Heart left ventricle (tissue), 13 donors: ENCODE measurements around the gene STRIP1.
"Not testable (repeated sequence)": the region's sequence is repeated elsewhere in the genome, so short reads cannot be mapped to it uniquely, and the experiment has no call there.

Experiments used
- CTCF ChIP-seq, 12 donors: fragments of 200-600 bp; sonication (generic) in 4 of 12; IDR thresholded peaks; one replicate each; pipeline versions ENCODE4 v1.5.0 to v1.8.0; 2018 to 2022; ENCODE audit warnings: antibody characterized with exemption in 12 of 12, mild to moderate bottlenecking in 5 of 12
- POLR2A ChIP-seq, 2 donors: fragments of 450-650 bp; IDR thresholded peaks; one replicate each; pipeline ENCODE4 v1.6.1; 2017; ENCODE audit warnings: antibody characterized with exemption in 2 of 2, mild to moderate bottlenecking in 2 of 2, moderate library complexity in 2 of 2
- donor health status: ischemic (EF 13 %, LVEDD 7.1; RV severe dilation, severe dysfunction).
- donor health status: DM: no; HTN: yes; CAD: no.
- donor health status: DM: no; HTN: no; CAD: no.
- donor health status: ischemic (EF 25% LVEDD 6.9; RV normal size, moderate dysfunction).
- donor health status: ischemic (EF 25% LVEDD 5.7; RV mildly dilated, moderate dysfunction).
- donor health status: ischemic (EF 35%, LVEDD 5.7; RV mildly dilated, moderate dysfunction).
- donor health status: nonischemic (EF 11% LVEDD 7.7; RV severe dilation, severe dysfunction).
- donor health status: DM: yes; HTN: yes; CAD: no.
- donor health status: PGD.
- donor health status: ischemic (EF 29% LVEDD 5.4; RV normal size, mild dysfunction).
- donor health status: nonischemic (EF 23%, LVEDD 6.1; RV moderate dilation, normal function).

GRCh38 chr1:110030687-110031086 is 3.7 kb upstream of the STRIP1 start:
- not testable (repeated sequence) for TF ChIP-seq CTCF, POLR2A (IDR thresholded peaks at IDR 0.05)
